K562 (cell line): Measurements from ENCODE around the gene MMP17. TPM values are rescaled to one million over a fixed set of nuclear protein-coding genes. Genes with fewer than 3 reads are reported as not detected.

Experiments used
- CBFA2T2 ChIP-seq: fragments of 450-650 bp; conservative IDR thresholded peaks from 2 replicates; pipeline ENCODE4 v1.6.1; 2017; ENCODE audit warnings: mild to moderate bottlenecking
- CBX1 ChIP-seq: sonication (generic); IDR thresholded peaks from 2 replicates; pipeline ENCODE4 v1.6.1; 2016; ENCODE audit warnings: antibody characterized with exemption, low read depth, mild to moderate bottlenecking
- CHD2 ChIP-seq: IDR thresholded peaks from 2 replicates; pipeline ENCODE4 v1.6.1; 2011; ENCODE audit warnings: low read depth, low read length
- CREB1 ChIP-seq, 2 experiments: sonication (generic) in 1 of 2; formaldehyde crosslinking in 1 of 2; IDR thresholded peaks; 2 replicates each; pipeline versions ENCODE4 v1.6.1 to v1.8.0; 2012 to 2022; ENCODE audit warnings: inconsistent platforms in 1 of 2, mild to moderate bottlenecking in 1 of 2, missing genetic modification reagents in 1 of 2, moderate library complexity in 1 of 2
- CREM ChIP-seq: IDR thresholded peaks from 2 replicates; pipeline ENCODE4 v1.6.1; 2014; ENCODE audit warnings: antibody characterized with exemption, low read depth
- EGR1 ChIP-seq: fragments of 450-650 bp; conservative IDR thresholded peaks from 2 replicates; pipeline ENCODE4 v1.6.1; 2017; ENCODE audit warnings: mild to moderate bottlenecking
- FIP1L1 ChIP-seq: fragments of 200-400 bp; formaldehyde crosslinking; IDR thresholded peaks from 2 replicates; pipeline ENCODE4 v1.6.1; 2018; ENCODE audit warnings: mild to moderate bottlenecking, low read depth, low read length; ENCODE audit not compliant: poor library complexity, severe bottlenecking
- FUS ChIP-seq: fragments of 200-400 bp; formaldehyde crosslinking; optimal IDR thresholded peaks from 2 replicates; pipeline ENCODE3; 2017; ENCODE audit warnings: low read depth, low read length
- GTF2E2 ChIP-seq: fragments of 200-800 bp; sonication (Bioruptor generic); IDR thresholded peaks from 2 replicates; pipeline ENCODE4 v1.6.1; 2016; ENCODE audit warnings: missing genetic modification characterization, missing compliant biosample characterization
- HSF4 ChIP-seq: fragments of 250-450 bp; sonication (Bioruptor Pico); IDR thresholded peaks from 2 replicates; pipeline ENCODE4 v2.1.2; 2022; ENCODE audit warnings: mild to moderate bottlenecking, moderate library complexity, borderline replicate concordance
- KDM2B ChIP-seq: fragments of 250-450 bp; sonication (Bioruptor Pico); IDR thresholded peaks from 2 replicates; pipeline ENCODE4 v1.8.0; 2021; ENCODE audit warnings: mild to moderate bottlenecking, moderate library complexity
- MAFG ChIP-seq: fragments of 450-650 bp; conservative IDR thresholded peaks from 2 replicates; pipeline ENCODE4 v1.6.1; 2016; ENCODE audit warnings: missing genetic modification characterization, missing compliant biosample characterization
- MAZ ChIP-seq, 2 experiments: fragments of 450-650 bp in 1 of 2; sonication (generic) in 1 of 2; formaldehyde crosslinking; IDR thresholded peaks in 1 of 2; conservative IDR thresholded peaks in 1 of 2; 2 replicates each; pipeline versions ENCODE4 v1.4.0 to v1.5.0; 2020; ENCODE audit warnings: mild to moderate bottlenecking in 1 of 2, missing genetic modification reagents in 1 of 2
- NKRF ChIP-seq: fragments of 450-650 bp; IDR thresholded peaks from 2 replicates; pipeline ENCODE4 v1.6.1; 2016; ENCODE audit warnings: borderline replicate concordance
- NR3C1 ChIP-seq: sonication (generic); formaldehyde crosslinking; IDR thresholded peaks from 2 replicates; pipeline ENCODE4 v1.8.1; 2022; ENCODE audit warnings: missing genetic modification reagents
- POU5F1 ChIP-seq: fragments of 150-350 bp; IDR thresholded peaks from 2 replicates; pipeline ENCODE4 v1.6.1; 2014; ENCODE audit warnings: borderline replicate concordance, low read length, low read depth, mild to moderate bottlenecking; ENCODE audit not compliant: partially characterized antibody
- RBM14 ChIP-seq: fragments of 200-400 bp; formaldehyde crosslinking; IDR thresholded peaks from 2 replicates; pipeline ENCODE4 v1.6.1; 2018; ENCODE audit warnings: low read depth, mild to moderate bottlenecking, low read length, moderate library complexity, borderline replicate concordance; ENCODE audit not compliant: insufficient read depth
- ZBTB2 ChIP-seq: fragments of 450-650 bp; IDR thresholded peaks from 2 replicates; pipeline ENCODE4 v1.6.1; 2016; ENCODE audit warnings: antibody characterized with exemption
- ZNF263 ChIP-seq: sonication (generic); formaldehyde crosslinking; IDR thresholded peaks from 2 replicates; pipeline ENCODE4 v1.8.0; 2022; ENCODE audit warnings: mild to moderate bottlenecking, missing genetic modification reagents, borderline replicate concordance
- ZNF511 ChIP-seq: sonication (generic); formaldehyde crosslinking; IDR thresholded peaks from 2 replicates; pipeline ENCODE4 v1.8.0; 2022; ENCODE audit warnings: mild to moderate bottlenecking, missing genetic modification reagents
- ZSCAN32 ChIP-seq: fragments of 450-650 bp; formaldehyde crosslinking; IDR thresholded peaks from 2 replicates; pipeline ENCODE4 v1.4.0; 2020; ENCODE audit warnings: mild to moderate bottlenecking, moderate library complexity
- polyA plus RNA-seq, 8 experiments: library from polyadenylated mRNA; depleted of rRNA in 4 of 8; stranded (reverse) in 5 of 8; unstranded in 3 of 8; fragments of >200 nt; fragmentation: Nextera tagmentation in 2 of 8; fragmentation: Illumina TruSeq in 1 of 8; extraction: Ambion mirVana in 2 of 8; extraction: Trizol in 1 of 8; gene quantifications; 2 replicates each; pipeline versions ENCODE4 v1.2.1 to v1.2.3, GENCODE V29; 2011 to 2014; ENCODE audit warnings: inconsistent platforms in 1 of 8, missing spikeins in 1 of 8
- total RNA-seq, 7 experiments: library from RNA; depleted of rRNA in 6 of 7; stranded (reverse); fragments of >200 nt in 6 of 7; fragmentation: Illumina TruSeq in 2 of 7; extraction: Trizol in 2 of 7; gene quantifications; 2 replicates each; pipeline versions ENCODE4 v1.2.1 to v1.2.3, GENCODE V29; 2011 to 2021; ENCODE audit warnings: low replicate concordance in 1 of 7

The MMP17 gene
- total and polyA plus RNA-seq, 9 of the 15 experiments (the other 6 are each of a cell fraction or from before 2014, with no cell fraction given): 1.1 to 21.2 (median 17.1) TPM; not detected in 2

- TF ChIP-seq FIP1L1 (peak; percentile 33), EGR1 (no peak), ZBTB2 (no peak), POU5F1 (no peak), KDM2B (no peak), CREM (peak; percentile 76), CREB1 (IDR thresholded peaks at IDR 0.05) (peak; percentile 77), CREB1 (CRISPR knock-in tag; IDR thresholded peaks at IDR 0.05) (peak; percentile 79), CBX1 (0 out of 2 replicates have a peak, but pooled peaks have one; percentile 35), ZSCAN32 (CRISPR knock-in tag) (no peak), ZNF263 (CRISPR knock-in tag) (no peak; the same call in 1 of the 2 replicates), MAFG (tag) (peak; percentile 98), RBM14 (no peak), GTF2E2 (tag) (peak; percentile 52; the same call in 1 of the 2 replicates), ZNF511 (CRISPR knock-in tag) (peak; percentile 56; the same call in 1 of the 2 replicates), FUS (peak; percentile 31), NKRF (peak; percentile 76), MAZ (CRISPR knock-in tag; conservative IDR thresholded peaks at IDR 0.05 in 1 of 2, IDR thresholded peaks at IDR 0.05 in 1 of 2) (peak; percentile 60 to 89), CHD2 (peak; percentile 23; the same call in 1 of the 2 replicates), HSF4 (CRISPR knock-in tag) (no peak), NR3C1 (CRISPR knock-in tag) (peak; percentile 19; the same call in 1 of the 2 replicates), CBFA2T2 (no peak)
These were observed 68.1 kb downstream of the MMP17 start (continued) for GRCh38 chr12:131896080-131896810.
